Measurements from ENCODE around the gene ABTB2.
"Not testable (repeated sequence)": the region's sequence is repeated elsewhere in the genome, so short reads cannot be mapped to it uniquely, and the experiment has no call there.

Gene ABTB2

DNA sequence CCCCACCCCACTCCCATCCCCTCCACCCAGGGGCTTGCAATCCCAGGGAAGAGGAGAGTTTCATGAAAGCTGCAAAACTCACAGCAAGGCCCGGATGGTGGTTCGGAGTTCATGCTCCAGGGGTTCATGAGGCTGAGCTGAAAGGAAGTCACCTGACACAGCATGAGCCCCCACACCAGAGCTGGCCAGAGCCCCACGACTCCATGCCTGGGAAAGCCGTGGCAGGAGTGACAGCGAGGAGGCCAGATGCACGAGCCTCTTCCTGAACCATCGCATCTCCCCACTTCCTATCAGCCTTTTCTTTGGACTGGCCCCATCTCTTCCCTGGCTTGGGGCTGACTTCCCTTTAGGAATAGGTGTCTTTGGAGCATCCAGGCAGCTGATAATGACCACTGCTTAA lies 105.8 kb downstream of the ABTB2 start:
- Mint-ChIP-seq H3K4me1 (ENCODE audit: low read depth) (peaks cover 53% of the 10 kb centered on the region), H3K4me3 (no peak overlapping the region), H3K27ac (no peak overlapping the region), H3K9me3 (no peaks in the 10 kb centered on the region), H3K27me3 (peaks cover 12% of the 10 kb centered on the region), H3K36me3 (ENCODE audit: low read depth) (no peaks in the 10 kb centered on the region)
- DNase-seq, result no peak

DNA sequence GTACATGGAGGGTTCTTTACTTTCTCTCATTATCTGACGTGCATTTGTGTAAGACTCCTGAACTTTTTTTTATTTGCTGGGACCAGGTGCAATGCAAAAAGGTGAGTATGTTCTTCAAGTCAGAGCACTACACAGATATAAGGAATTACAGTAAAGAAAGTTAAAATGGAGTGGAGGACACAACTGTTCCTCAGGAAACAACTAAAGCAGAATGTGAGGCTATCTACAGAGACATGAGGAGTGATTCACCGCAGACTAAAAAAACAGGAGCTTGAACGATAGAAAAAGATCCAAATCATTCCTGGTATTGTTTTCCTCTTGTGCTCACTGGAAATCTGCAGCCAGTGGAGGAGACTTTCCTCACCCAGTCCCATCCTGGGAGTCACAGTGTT lies 106.2 kb downstream of the ABTB2 start:
- H3K27ac Mint-ChIP-seq, result peak overlapping the region; percentile 33
- peaks cover 12% of the 10 kb centered on the region for H3K27me3 Mint-ChIP-seq
- no peaks in the 10 kb centered on the region for H3K36me3 Mint-ChIP-seq (ENCODE audit: low read depth)
- no peaks in the 10 kb centered on the region for H3K9me3 Mint-ChIP-seq
- H3K4me1 Mint-ChIP-seq (ENCODE audit: low read depth), result peaks cover 56% of the 10 kb centered on the region
- DNase-seq, result no peak
- H3K4me3 Mint-ChIP-seq, result peak overlapping the region; percentile 13

DNA sequence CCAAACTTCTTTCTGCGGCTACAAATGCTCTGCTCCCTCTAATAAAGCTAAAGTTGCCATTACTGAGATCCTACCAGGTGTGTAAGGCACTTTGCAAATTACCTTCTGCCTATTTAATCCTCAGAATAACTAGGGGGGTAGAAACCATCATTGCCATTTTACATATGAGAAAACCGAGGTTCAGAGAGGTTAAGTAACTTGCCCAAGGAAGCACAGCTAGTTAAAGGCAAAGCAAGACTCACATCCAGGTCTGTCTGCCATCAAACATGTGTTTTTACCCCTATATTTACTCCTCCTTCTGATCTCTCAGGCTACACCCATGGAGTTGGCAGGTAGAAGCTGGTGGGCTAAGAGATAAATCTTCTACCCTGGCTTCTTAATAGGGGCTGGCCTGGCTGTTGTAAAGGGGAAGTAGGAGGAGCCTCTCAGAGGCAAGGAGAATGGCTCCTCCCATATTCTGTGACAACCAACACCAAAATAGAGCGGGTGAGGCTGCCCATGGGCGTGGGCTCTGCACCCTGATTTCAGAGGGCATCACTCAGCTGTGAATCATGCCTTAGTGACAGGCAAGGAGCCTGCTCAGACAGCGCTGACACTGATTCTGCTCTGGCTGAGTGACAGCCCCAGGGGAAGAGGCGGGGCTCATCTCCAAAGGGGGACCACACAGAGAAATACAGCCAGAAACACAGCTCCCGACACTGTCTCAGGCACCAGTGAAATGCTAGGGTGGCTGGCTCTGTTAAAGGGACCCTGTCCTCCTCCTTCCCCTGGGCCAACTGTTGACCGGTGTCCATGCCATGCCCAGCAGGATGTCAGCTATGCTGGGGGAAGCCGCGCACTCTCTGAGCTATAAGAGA lies 106.8 kb downstream of the ABTB2 start:
- H3K36me3 Mint-ChIP-seq (ENCODE audit: low read depth), result no peaks in the 10 kb centered on the region
- H3K27me3 Mint-ChIP-seq, result peaks cover 12% of the 10 kb centered on the region
- no peaks in the 10 kb centered on the region for H3K9me3 Mint-ChIP-seq
- no peak overlapping the region for H3K27ac Mint-ChIP-seq
- DNase-seq, result peak; percentile 74
- peaks cover 60% of the 10 kb centered on the region for H3K4me1 Mint-ChIP-seq (ENCODE audit: low read depth)
- H3K4me3 Mint-ChIP-seq, result peak overlapping the region; percentile 13

DNA sequence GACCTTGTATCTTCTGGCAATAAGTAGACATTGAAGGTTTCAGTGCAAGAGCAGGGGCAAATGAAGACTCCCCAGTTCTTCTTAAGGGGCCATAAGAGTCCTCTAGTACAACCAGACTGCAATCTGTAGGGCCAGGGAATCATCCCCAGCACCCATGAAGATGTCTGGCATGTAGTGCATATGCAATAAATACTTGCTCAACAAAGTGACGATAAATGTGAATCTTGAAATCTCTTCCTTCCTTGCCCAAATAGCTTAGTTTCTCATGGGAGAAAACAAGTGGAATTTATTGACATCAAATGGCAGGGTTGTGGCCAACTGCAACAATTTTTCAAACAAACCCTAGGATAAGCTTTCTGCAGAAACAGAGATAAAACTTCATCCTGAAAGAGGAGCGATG lies 107.6 kb downstream of the ABTB2 start:
- no peaks in the 10 kb centered on the region for H3K36me3 Mint-ChIP-seq (ENCODE audit: low read depth)
- no peak overlapping the region for H3K4me3 Mint-ChIP-seq
- peaks cover 67% of the 10 kb centered on the region for H3K4me1 Mint-ChIP-seq (ENCODE audit: low read depth)
- DNase-seq, result no peak
- H3K27me3 Mint-ChIP-seq, result peaks cover 12% of the 10 kb centered on the region
- no peaks in the 10 kb centered on the region for H3K9me3 Mint-ChIP-seq
- no peak overlapping the region for H3K27ac Mint-ChIP-seq

DNA sequence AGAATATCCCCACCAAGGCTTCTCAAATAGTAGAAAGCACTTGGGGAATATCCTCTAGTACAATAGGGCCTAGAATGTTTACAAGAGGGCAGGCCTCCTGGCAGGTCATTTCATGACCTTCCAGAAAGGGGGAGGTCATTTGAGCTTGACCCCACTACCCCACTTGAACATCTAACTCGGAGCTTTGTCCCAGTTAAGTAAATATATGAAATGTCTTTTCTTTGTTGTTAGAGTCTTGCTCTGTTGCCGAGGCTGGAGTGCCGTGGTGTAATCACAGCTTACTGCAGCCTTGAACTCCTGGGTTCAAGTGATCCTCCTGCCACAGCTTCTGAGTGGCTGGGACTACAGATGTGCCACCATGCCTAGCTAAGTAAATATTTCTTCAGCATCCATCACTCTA lies 108.4 kb downstream of the ABTB2 start:
- Mint-ChIP-seq H3K4me1 (ENCODE audit: low read depth) (peaks cover 75% of the 10 kb centered on the region), H3K4me3 (no peak overlapping the region), H3K27me3 (peaks cover 12% of the 10 kb centered on the region), H3K9me3 (no peaks in the 10 kb centered on the region), H3K27ac (no peak overlapping the region), H3K36me3 (ENCODE audit: low read depth) (no peaks in the 10 kb centered on the region)
- no peak for DNase-seq

DNA sequence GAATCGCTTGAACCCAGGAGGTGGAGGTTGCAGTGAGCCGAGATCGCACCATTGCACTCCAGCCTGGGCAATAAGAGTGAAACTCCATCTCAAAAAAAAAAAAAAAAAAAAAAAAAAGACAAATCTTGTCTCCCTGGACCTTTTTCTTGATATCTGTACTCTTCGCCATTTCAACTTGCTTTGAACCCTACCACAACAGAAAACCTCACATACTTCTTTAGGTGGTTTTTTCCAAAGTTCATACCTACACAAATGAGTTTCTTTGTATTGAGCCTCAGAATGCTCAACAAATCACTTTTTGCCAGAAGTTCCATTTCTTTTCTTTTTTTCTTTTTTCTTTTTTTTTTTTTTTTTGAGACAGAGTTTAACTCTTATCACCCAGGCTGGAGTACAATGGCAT lies 111.3 kb downstream of the ABTB2 start:
- not testable (repeated sequence) for H3K9me3 Mint-ChIP-seq; H3K4me3 Mint-ChIP-seq; H3K36me3 Mint-ChIP-seq (ENCODE audit: low read depth); DNase-seq; H3K27ac Mint-ChIP-seq
- Mint-ChIP-seq H3K4me1 (ENCODE audit: low read depth) (peaks cover 94% of the 10 kb centered on the region), H3K27me3 (peaks cover 12% of the 10 kb centered on the region)

DNA sequence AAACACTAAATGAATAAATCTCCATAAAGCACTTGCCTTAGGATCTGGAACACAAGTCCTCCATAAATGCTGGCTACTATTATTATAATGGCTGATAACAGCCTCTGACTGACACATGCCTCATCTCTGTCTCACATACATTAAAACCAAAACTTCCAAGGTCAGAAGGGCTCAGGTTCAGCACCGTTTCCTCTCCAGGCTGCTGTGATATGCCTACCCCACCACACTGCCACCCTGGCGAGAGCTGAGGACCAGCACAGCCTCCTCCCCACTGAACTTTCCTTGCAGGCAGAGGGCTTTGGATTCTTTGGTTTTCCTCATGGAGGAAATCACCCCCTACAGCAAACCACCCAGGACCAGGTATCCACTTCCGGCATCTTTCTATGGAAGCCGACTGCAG lies 112.8 kb downstream of the ABTB2 start:
- H3K4me1 Mint-ChIP-seq (ENCODE audit: low read depth), result peaks cover 91% of the 10 kb centered on the region
- H3K27ac Mint-ChIP-seq, result peak overlapping the region; percentile 83
- no peaks in the 10 kb centered on the region for H3K36me3 Mint-ChIP-seq (ENCODE audit: low read depth)
- H3K4me3 Mint-ChIP-seq, result peak overlapping the region; percentile 48
- H3K27me3 Mint-ChIP-seq, result peaks cover 6% of the 10 kb centered on the region
- DNase-seq, result no peak
- no peaks in the 10 kb centered on the region for H3K9me3 Mint-ChIP-seq

DNA sequence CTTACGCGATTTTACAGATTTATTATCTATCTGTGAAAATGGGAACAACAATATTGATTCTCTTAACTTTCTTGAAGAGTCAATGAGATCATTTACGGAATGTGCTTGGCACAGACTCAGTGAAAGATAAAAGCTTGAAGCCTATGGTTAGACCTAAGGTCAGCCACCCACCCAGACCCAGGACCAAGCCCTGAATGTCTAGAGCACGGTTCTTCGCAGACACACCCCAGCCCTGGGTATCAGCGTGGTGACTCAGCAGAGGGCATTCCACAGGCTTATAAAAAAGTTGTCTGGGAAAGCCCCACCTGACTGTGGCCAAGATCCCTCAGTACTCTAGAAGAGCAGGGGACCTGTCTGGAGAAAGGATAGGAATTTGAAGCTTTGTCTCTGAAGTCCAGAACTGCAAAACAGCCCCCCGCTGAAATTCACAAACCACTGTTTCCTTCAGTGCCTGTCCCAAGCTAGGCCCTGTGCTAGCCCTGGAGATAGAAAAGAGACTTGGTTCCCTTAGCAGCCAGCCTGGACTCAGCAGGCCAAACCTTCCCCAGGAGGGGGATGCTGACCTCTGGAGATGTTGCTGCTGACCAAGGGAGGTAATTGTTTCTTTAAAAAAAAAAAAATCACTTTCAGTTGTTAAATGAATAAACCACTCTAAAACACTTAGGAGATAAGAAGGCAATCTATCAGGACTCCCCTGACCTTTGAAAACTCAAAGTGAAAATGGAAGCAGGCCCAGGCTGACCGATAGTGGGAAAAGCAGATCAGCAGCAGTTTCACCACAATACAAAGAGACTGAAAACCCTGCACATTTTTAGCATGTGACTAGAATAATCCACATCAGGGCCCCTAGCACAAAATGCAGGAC lies 114.0 kb downstream of the ABTB2 start:
- H3K27ac Mint-ChIP-seq, result peak overlapping the region; percentile 83
- H3K4me3 Mint-ChIP-seq, result peak overlapping the region; percentile 62
- H3K4me1 Mint-ChIP-seq (ENCODE audit: low read depth), result peaks cover 88% of the 10 kb centered on the region
- no peaks in the 10 kb centered on the region for H3K27me3 Mint-ChIP-seq
- no peaks in the 10 kb centered on the region for H3K9me3 Mint-ChIP-seq
- DNase-seq, result no peak
- H3K36me3 Mint-ChIP-seq (ENCODE audit: low read depth), result no peaks in the 10 kb centered on the region

DNA sequence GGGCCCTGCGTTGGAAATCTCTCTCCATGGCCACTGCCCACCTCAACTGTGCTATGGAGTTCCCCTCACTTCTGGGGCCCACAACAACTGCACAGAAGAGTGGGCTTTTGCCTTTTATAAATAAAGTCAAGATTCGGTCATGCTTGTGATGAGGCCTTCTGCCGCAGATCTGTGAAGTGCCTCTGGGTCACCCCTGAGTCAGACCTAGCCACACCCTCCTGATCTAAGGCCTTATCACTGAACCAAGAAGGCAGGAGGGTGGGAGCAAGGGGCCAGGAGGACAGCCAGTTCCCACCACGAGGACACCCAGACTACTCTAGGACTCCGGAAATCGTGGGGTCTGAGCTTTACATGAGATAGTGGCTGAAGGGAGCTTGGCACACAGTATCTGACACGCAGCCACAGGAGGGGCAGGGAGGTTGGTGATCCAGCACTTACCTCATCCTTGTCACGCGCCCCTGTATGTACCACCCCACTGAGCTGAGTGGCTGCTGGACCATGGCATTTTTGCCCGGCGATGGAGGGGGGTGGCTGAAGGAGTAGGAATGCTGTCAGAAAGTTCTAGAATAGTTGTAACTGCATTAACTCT lies 115.7 kb downstream of the ABTB2 start:
- Mint-ChIP-seq H3K36me3 (ENCODE audit: low read depth) (no peaks in the 10 kb centered on the region), H3K27me3 (peaks cover 3% of the 10 kb centered on the region), H3K9me3 (no peaks in the 10 kb centered on the region), H3K4me1 (ENCODE audit: low read depth) (peaks cover 78% of the 10 kb centered on the region), H3K4me3 (no peak overlapping the region), H3K27ac (peak overlapping the region; percentile 52)
- no peak for DNase-seq

DNA sequence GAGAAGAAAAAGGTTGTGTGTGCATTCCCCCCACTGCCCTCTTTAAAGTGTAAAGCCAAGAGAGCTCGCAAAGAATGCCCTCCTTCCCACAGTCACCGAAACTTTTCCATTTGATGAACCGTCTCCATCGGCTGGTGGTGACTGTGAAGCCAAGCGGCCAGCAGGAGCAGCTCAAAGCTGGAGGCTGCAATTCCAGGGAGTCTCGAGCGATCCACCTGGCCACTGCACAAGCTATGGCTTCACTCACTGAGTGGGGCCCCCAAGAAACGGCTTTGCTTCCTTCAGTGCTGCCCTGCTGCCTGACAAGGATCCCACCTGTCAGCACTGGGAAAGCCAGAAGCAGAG lies 117.7 kb downstream of the ABTB2 start:
- Mint-ChIP-seq H3K27ac (peak overlapping the region; percentile 79), H3K4me3 (peak overlapping the region; percentile 15), H3K27me3 (peaks cover 3% of the 10 kb centered on the region), H3K36me3 (ENCODE audit: low read depth) (no peaks in the 10 kb centered on the region), H3K4me1 (ENCODE audit: low read depth) (peaks cover 76% of the 10 kb centered on the region), H3K9me3 (no peaks in the 10 kb centered on the region)
- no peak for DNase-seq

DNA sequence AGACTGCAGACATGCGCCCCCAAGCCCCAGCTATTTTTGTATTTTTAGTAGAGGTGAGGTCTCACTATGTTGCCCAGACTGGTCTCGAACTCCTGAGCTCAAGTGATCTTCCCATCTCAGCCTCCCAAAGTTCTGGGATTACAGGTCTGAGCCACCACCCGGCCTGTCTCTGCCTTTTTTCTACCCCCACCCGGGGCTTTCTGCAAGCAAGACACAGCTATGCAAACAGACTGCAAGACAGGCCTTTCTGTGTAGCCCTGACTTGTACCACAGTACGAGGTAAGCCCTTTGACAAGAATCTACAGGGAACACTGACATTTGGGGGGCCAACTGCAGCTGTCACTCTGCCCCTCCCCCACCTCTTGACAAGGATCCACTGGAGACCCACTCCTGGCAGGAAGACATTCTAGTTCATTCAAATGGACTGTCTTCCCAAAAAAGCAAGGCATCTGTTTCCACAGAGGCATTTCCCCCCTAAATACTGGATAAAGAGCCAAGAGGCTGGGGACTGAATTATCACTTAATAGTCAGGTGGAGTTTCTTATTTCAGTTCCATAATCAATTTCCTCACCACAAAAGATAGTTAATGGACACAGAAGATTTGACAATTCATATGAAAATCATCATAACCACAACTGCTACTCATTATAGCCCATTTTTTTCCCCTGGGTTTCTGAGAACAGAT lies 118.2 kb downstream of the ABTB2 start:
- Mint-ChIP-seq H3K27me3 (peaks cover 3% of the 10 kb centered on the region), H3K9me3 (no peaks in the 10 kb centered on the region), H3K4me1 (ENCODE audit: low read depth) (peaks cover 75% of the 10 kb centered on the region), H3K27ac (peak overlapping the region; percentile 79), H3K36me3 (ENCODE audit: low read depth) (no peaks in the 10 kb centered on the region), H3K4me3 (peak overlapping the region; percentile 30)
- no peak for DNase-seq

DNA sequence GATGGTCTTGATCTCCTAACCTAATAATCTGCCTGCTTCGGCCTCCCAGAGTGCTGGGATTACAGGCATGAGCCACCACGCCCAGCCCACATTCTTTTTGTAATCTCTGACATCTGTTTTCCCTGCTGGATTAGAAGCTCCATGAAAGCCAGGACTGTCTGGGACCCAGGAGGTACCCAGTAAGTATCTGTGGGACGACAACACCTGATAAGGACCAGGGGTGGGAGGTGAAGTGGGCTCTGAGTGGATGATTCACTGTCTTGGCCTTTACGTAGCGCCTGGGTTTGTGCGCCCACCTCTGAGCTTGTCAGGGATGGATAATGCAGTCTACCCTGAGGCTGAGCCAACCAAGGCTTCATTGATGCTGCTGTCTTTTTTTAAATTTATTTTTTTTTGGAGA lies 118.8 kb downstream of the ABTB2 start:
- DNase-seq, result no peak
- H3K9me3 Mint-ChIP-seq, result no peaks in the 10 kb centered on the region
- no peaks in the 10 kb centered on the region for H3K36me3 Mint-ChIP-seq (ENCODE audit: low read depth)
- H3K4me1 Mint-ChIP-seq (ENCODE audit: low read depth), result peaks cover 75% of the 10 kb centered on the region
- H3K27me3 Mint-ChIP-seq, result peaks cover 3% of the 10 kb centered on the region
- no peak overlapping the region for H3K27ac Mint-ChIP-seq
- no peak overlapping the region for H3K4me3 Mint-ChIP-seq

DNA sequence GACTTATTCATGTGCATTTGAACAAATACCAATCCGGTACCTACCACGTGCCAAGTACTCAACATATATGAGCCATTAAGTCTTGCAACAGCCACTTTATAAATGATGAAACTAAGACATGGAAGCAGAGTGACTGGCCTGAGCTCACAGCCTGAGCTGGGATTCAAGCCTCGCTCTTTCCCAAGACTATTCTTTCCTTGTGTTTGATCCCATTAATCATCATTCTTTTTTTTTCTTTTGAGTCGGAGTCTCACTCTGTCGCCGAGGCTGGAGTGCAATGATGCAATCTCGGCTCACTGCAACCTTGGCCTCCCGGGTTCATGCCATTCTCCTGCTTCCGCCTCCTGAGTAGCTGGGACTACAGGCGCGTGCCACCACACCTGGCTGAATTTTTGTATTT lies 119.3 kb downstream of the ABTB2 start:
- Mint-ChIP-seq H3K9me3 (no peaks in the 10 kb centered on the region), H3K4me3 (no peak overlapping the region), H3K4me1 (ENCODE audit: low read depth) (peaks cover 74% of the 10 kb centered on the region), H3K27me3 (peaks cover 3% of the 10 kb centered on the region), H3K36me3 (ENCODE audit: low read depth) (no peaks in the 10 kb centered on the region), H3K27ac (no peak overlapping the region)
- DNase-seq, result no peak

DNA sequence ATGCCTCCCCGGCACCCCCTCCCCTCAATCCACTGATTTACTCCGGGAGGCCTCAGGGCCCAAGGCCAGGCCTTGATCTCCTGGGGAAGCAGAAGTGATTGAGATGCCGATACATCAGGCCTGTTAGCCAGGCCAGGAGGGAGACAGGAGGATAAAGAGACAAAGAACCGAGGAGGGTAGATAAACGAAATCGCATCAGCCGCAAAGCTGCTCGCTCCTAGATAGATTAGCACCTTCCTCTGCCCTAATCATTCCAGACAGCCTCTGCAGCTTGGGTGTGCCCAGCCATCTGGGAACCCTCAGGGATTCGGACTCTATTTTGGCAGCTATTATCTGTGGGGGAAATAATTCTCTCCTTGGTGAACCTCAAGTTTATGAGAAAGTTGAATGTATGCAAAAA lies 121.2 kb downstream of the ABTB2 start:
- no peak overlapping the region for H3K27ac Mint-ChIP-seq
- no peaks in the 10 kb centered on the region for H3K36me3 Mint-ChIP-seq (ENCODE audit: low read depth)
- no peaks in the 10 kb centered on the region for H3K9me3 Mint-ChIP-seq
- peaks cover 72% of the 10 kb centered on the region for H3K4me1 Mint-ChIP-seq (ENCODE audit: low read depth)
- DNase-seq, result no peak
- H3K4me3 Mint-ChIP-seq, result no peak overlapping the region
- H3K27me3 Mint-ChIP-seq, result peaks cover 3% of the 10 kb centered on the region
